ENCODE data around the gene LIPK. TPM values are rescaled to one million over a fixed set of nuclear protein-coding genes. Genes with fewer than 3 reads are reported as not detected.

The LIPK gene
- total RNA-seq, 1 donor from 2014 or later: not detected

DNA sequence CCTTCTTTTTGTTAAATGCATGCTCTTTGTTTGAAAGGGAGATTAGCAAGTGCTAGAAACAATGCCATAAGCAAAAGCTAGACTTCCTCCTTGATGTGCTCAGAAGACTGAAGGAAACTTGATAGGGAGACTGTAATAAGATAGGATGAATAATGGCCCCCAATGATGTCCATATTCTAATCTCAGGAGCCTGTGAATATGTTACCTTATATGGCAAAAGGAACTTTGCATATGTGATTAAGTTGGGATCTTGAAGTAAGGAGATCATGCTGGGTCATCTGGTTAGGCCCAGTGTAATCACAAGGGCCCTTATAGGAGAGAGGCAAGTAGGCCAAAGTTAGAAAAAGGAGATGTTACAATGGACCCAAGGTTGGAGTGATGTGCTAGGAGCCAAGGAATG lies 82.9 kb downstream of the LIPK start:
- no peaks in the 10 kb centered on the region for H3K4me1 Mint-ChIP-seq (ENCODE audit: unreplicated experiment)
- TF ChIP-seq, protein P1, sequence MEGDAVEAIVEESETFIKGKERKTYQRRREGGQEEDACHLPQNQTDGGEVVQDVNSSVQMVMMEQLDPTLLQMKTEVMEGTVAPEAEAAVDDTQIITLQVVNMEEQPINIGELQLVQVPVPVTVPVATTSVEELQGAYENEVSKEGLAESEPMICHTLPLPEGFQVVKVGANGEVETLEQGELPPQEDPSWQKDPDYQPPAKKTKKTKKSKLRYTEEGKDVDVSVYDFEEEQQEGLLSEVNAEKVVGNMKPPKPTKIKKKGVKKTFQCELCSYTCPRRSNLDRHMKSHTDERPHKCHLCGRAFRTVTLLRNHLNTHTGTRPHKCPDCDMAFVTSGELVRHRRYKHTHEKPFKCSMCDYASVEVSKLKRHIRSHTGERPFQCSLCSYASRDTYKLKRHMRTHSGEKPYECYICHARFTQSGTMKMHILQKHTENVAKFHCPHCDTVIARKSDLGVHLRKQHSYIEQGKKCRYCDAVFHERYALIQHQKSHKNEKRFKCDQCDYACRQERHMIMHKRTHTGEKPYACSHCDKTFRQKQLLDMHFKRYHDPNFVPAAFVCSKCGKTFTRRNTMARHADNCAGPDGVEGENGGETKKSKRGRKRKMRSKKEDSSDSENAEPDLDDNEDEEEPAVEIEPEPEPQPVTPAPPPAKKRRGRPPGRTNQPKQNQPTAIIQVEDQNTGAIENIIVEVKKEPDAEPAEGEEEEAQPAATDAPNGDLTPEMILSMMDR (IDR thresholded peaks at IDR 0.05; ENCODE audit: unreplicated experiment): no peak
- H3K4me3 Mint-ChIP-seq (ENCODE audit: unreplicated experiment): no peak overlapping the region
- H3K36me3 Mint-ChIP-seq (ENCODE audit: low read depth, unreplicated experiment): no peaks in the 10 kb centered on the region
- no peak for DNase-seq (ENCODE audit: low spot score)
- H3K9me3 Mint-ChIP-seq (ENCODE audit: unreplicated experiment): no peaks in the 10 kb centered on the region
- H3K27me3 Mint-ChIP-seq (ENCODE audit: unreplicated experiment): no peaks in the 10 kb centered on the region
- no peak overlapping the region for H3K27ac Mint-ChIP-seq (ENCODE audit: unreplicated experiment)

DNA sequence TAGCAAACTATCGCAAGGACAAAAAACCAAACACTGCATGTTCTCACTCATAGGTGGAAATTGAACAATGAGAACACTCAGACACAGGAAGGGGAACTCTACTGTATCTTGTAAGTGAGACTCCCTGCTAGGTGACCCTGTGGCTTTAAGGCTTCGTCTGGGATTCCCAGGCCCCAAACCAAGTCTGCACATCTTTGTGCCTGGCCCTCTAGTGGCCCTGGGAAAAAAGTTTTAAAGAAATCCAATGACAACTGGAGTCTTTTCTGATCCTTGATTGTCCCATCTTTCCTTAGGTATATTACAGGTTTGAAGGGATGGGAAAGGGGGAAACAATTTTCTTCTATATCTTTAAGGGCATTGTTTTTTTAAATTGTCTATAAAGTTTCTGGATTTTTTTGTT lies 85.9 kb downstream of the LIPK start:
- Mint-ChIP-seq H3K36me3 (ENCODE audit: low read depth, unreplicated experiment) (no peaks in the 10 kb centered on the region), H3K27me3 (ENCODE audit: unreplicated experiment) (no peaks in the 10 kb centered on the region), H3K4me3 (ENCODE audit: unreplicated experiment) (no peak overlapping the region), H3K4me1 (ENCODE audit: unreplicated experiment) (no peaks in the 10 kb centered on the region), H3K27ac (ENCODE audit: unreplicated experiment) (no peak overlapping the region), H3K9me3 (ENCODE audit: unreplicated experiment) (no peaks in the 10 kb centered on the region)
- TF ChIP-seq, protein P1 (IDR thresholded peaks at IDR 0.05; ENCODE audit: unreplicated experiment): peak; percentile 69
- peak; percentile 35 for DNase-seq (ENCODE audit: low spot score)

DNA sequence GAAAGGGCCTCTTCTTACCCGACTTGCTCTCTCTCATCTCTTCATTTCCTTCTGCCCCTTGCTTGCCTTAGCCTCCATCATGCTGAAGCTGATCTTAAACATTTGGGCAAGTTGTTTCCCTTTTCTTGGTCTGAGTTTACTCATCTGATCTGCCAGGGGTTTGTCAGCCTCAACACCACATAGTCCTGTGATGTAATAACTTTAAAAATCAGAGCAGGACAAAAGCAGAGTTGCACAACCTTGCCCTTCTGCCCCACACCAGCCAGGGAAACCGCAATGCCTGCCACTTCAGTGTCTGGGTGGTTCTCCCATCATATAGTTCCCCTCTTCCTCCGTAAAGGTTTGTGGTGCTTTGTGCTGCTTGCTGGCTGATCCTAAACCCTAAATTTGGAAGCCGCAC lies 86.6 kb downstream of the LIPK start:
- no peak for DNase-seq (ENCODE audit: low spot score)
- H3K4me1 Mint-ChIP-seq (ENCODE audit: unreplicated experiment): no peaks in the 10 kb centered on the region
- H3K9me3 Mint-ChIP-seq (ENCODE audit: unreplicated experiment): no peaks in the 10 kb centered on the region
- H3K4me3 Mint-ChIP-seq (ENCODE audit: unreplicated experiment): no peak overlapping the region
- H3K27me3 Mint-ChIP-seq (ENCODE audit: unreplicated experiment): no peaks in the 10 kb centered on the region
- H3K36me3 Mint-ChIP-seq (ENCODE audit: low read depth, unreplicated experiment): no peaks in the 10 kb centered on the region
- TF ChIP-seq, protein P1 (IDR thresholded peaks at IDR 0.05; ENCODE audit: unreplicated experiment): no peak
- no peak overlapping the region for H3K27ac Mint-ChIP-seq (ENCODE audit: unreplicated experiment)

DNA sequence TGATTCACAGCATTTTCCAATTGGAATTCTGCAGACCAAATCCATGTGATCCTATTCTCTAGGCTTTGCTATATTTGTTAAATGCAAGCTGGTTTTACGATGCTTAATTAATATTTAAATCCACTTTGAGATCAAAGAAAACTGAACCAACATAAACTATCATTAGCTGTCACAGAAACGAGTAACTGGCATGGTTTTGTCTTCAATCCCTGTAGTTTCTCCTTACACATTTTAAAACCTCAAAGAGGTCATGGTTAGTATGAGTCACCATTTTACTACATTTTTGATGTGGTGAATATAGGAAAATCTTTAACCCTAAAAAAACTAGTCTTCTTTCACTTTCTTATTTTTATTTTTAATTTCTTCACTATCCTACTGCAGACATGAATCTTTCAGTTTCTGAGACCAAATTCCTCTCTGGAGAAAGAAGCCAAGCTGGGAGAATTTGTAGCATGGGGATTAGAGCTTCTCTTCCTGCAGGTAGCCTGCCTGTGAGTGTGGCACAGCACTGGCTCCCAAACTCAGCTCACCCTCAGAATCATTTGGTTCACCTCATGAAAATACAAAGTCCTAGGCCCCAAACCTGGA lies 87.8 kb downstream of the LIPK start:
- Mint-ChIP-seq H3K36me3 (ENCODE audit: low read depth, unreplicated experiment) (no peaks in the 10 kb centered on the region), H3K27ac (ENCODE audit: unreplicated experiment) (no peak overlapping the region), H3K27me3 (ENCODE audit: unreplicated experiment) (no peaks in the 10 kb centered on the region), H3K4me3 (ENCODE audit: unreplicated experiment) (no peak overlapping the region), H3K9me3 (ENCODE audit: unreplicated experiment) (no peaks in the 10 kb centered on the region), H3K4me1 (ENCODE audit: unreplicated experiment) (no peaks in the 10 kb centered on the region)
- TF ChIP-seq, protein P1 (IDR thresholded peaks at IDR 0.05; ENCODE audit: unreplicated experiment): no peak
- no peak for DNase-seq (ENCODE audit: low spot score)

DNA sequence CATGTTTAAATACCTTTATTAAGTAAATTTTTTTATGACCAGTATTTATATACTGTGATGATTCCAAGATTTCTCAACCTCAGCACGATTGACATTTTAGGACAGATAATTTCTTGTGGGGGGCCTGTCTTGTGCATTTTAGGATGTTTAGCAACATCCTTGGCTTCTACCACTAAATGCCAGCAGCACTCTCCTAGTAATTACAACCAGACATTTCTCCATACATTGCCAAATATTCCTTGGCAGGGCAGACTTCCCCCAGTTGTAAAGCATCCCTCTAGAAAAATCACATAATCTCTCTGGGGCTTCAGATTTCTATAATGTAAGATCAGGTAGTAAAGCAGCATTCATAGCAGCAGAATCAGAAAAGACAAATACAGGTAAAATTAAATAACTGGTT lies 88.7 kb downstream of the LIPK start:
- Mint-ChIP-seq H3K27ac (ENCODE audit: unreplicated experiment) (no peak overlapping the region), H3K27me3 (ENCODE audit: unreplicated experiment) (no peaks in the 10 kb centered on the region), H3K4me3 (ENCODE audit: unreplicated experiment) (no peak overlapping the region), H3K9me3 (ENCODE audit: unreplicated experiment) (no peaks in the 10 kb centered on the region), H3K36me3 (ENCODE audit: low read depth, unreplicated experiment) (no peaks in the 10 kb centered on the region), H3K4me1 (ENCODE audit: unreplicated experiment) (no peaks in the 10 kb centered on the region)
- TF ChIP-seq, protein P1 (IDR thresholded peaks at IDR 0.05; ENCODE audit: unreplicated experiment): no peak
- DNase-seq (ENCODE audit: low spot score): no peak

Data from endothelial cell (in vitro differentiated cells).